GM12878 (cell line): Measurements from ENCODE around the gene UNKL. TPM values are rescaled to one million over a fixed set of nuclear protein-coding genes. Genes with fewer than 3 reads are reported as not detected.

ENCODE experiments used
- ATAC-seq: fragments of 200-7000 bp; cut with Tn5 transposase; 3 replicates; pipeline ENCODE4 v1.9.1; 2020; ENCODE audit warnings: mild to moderate bottlenecking, moderate library complexity
- BruUV-seq: library from RNA; stranded (reverse); fragments of 400-500 nt; replicated peaks from 2 replicates; lab custom pipeline; 2021; lab: Mats Ljungman, UMichigan
- CTCF ChIA-PET: fragments of 300-600 bp; sonication (Branson Sonifier 250); formaldehyde crosslinking; extraction: SDS; loops from one replicate; lab custom pipeline; 2021; ENCODE audit warnings: inconsistent platforms; lab: Yijun Ruan, JAX
- POLR2A ChIA-PET: fragments of 350-600 bp; formaldehyde crosslinking; extraction: SDS; loops from one replicate; lab custom pipeline; 2021; ENCODE audit warnings: inconsistent platforms; lab: Charles Lee
- RAD21 ChIA-PET: fragments of 300-600 bp; sonication (Branson Sonifier 250); formaldehyde crosslinking; loops from one replicate; lab custom pipeline; 2023; ENCODE audit warnings: antibody characterized with exemption; ENCODE audit not compliant: unreplicated experiment; lab: Charles Lee
- SMC1A ChIA-PET: fragments of 300-600 bp; sonication (Branson Sonifier 250); formaldehyde crosslinking; loops from one replicate; lab custom pipeline; 2023; ENCODE audit not compliant: unreplicated experiment, uncharacterized antibody; lab: Charles Lee
- DNase-seq: peaks from one replicate; pipeline ENCODE4 v3.0.0-alpha.2; 2011; ENCODE audit warnings: low read depth, low spot score
- FAIRE-seq: peaks from 3 replicates; lab custom pipeline; 2011; peaks lifted over from hg19 to GRCh38; lab: Jason Lieb, UNC
- H2AFZ ChIP-seq: 2 replicates; pipeline ENCODE4 v1.6.0; 2011; ENCODE audit warnings: low read depth, low read length, control low read depth; ENCODE audit not compliant: control insufficient read depth
- H3K27ac ChIP-seq: 2 replicates; pipeline ENCODE4 v1.5.1; 2011; ENCODE audit warnings: control low read depth; ENCODE audit not compliant: control insufficient read depth, insufficient read depth
- H3K27me3 ChIP-seq, 2 experiments: replicated peaks in 1 of 2; 2 replicates each; pipeline versions ENCODE4 v1.6.0 to v1.6.1; 2011; ENCODE audit warnings: low read length in 1 of 2; ENCODE audit not compliant: control insufficient read depth in 2 of 2, insufficient read depth in 2 of 2
- H3K36me3 ChIP-seq, 2 experiments: 2 replicates each; pipeline ENCODE4 v1.5.1; 2011; ENCODE audit warnings: low read length in 1 of 2; ENCODE audit not compliant: control insufficient read depth in 2 of 2, insufficient read depth in 2 of 2
- H3K4me1 ChIP-seq: 2 replicates; pipeline ENCODE4 v1.6.1; 2011; ENCODE audit warnings: mild to moderate bottlenecking, low read length, moderate library complexity, mixed read lengths; ENCODE audit not compliant: control insufficient read depth, insufficient read depth
- H3K4me2 ChIP-seq: 2 replicates; pipeline ENCODE4 v1.6.0; 2011; ENCODE audit warnings: control low read depth; ENCODE audit not compliant: control insufficient read depth, insufficient read depth
- H3K4me3 ChIP-seq: fragments of 200-600 bp; sonication (generic); 2 replicates; pipeline ENCODE4 v1.5.1; 2016
- H3K79me2 ChIP-seq: 2 replicates; pipeline ENCODE4 v1.6.0; 2011; ENCODE audit warnings: low read length; ENCODE audit not compliant: control insufficient read depth, insufficient read depth
- H3K9ac ChIP-seq: 2 replicates; pipeline ENCODE4 v1.8.0; 2011; ENCODE audit warnings: low read length, control low read depth, mixed read lengths; ENCODE audit not compliant: control insufficient read depth, insufficient read depth
- H3K9me3 ChIP-seq: replicated peaks from 3 replicates; pipeline ENCODE4 v1.5.1; 2011; ENCODE audit warnings: mild to moderate bottlenecking, low read length; ENCODE audit not compliant: control insufficient read depth, insufficient read depth
- H4K20me1 ChIP-seq: 2 replicates; pipeline ENCODE4 v1.6.0; 2011; ENCODE audit not compliant: control insufficient read depth, insufficient read depth
- CREB1 ChIP-seq: IDR thresholded peaks from 2 replicates; pipeline ENCODE4 v1.6.1; 2012; ENCODE audit warnings: low read depth, mild to moderate bottlenecking, inconsistent platforms
- CREM ChIP-seq: IDR thresholded peaks from 2 replicates; pipeline ENCODE4 v1.6.1; 2014; ENCODE audit warnings: antibody characterized with exemption, low read depth
- EGR1 ChIP-seq, 2 experiments: IDR thresholded peaks; 1 replicate in 1 of 2; 2 replicates in 1 of 2; pipeline ENCODE4 v1.6.1; 2011 to 2012; ENCODE audit warnings: low read depth in 2 of 2, low read length in 2 of 2, borderline replicate concordance in 1 of 2, mild to moderate bottlenecking in 1 of 2, moderate library complexity in 1 of 2
- HDAC2 ChIP-seq: fragments of 200-600 bp; sonication (generic); IDR thresholded peaks from 2 replicates; pipeline ENCODE4 v1.6.1; 2017
- NFYB ChIP-seq: IDR thresholded peaks from 2 replicates; pipeline ENCODE4 v1.6.1; 2011; ENCODE audit warnings: low read depth, mild to moderate bottlenecking, low read length, improper control_type of control experiment, moderate library complexity; ENCODE audit not compliant: insufficient read depth
- NR2F1 ChIP-seq: fragments of 450-650 bp; conservative IDR thresholded peaks from 2 replicates; pipeline ENCODE4 v1.6.1; 2017; ENCODE audit warnings: mild to moderate bottlenecking
- SMC3 ChIP-seq: IDR thresholded peaks from 2 replicates; pipeline ENCODE4 v1.6.1; 2011; ENCODE audit warnings: low read length, improper control_type of control experiment, borderline replicate concordance
- SP1 ChIP-seq: IDR thresholded peaks from one replicate; pipeline ENCODE4 v1.6.1; 2011; ENCODE audit warnings: low read depth, low read length
- YY1 ChIP-seq: IDR thresholded peaks from 2 replicates; pipeline ENCODE4 v1.6.1; 2011; ENCODE audit warnings: low read depth, mild to moderate bottlenecking, low read length
- ZNF217 ChIP-seq: fragments of 450-650 bp; IDR thresholded peaks from 2 replicates; pipeline ENCODE4 v1.6.1; 2017; ENCODE audit warnings: antibody characterized with exemption, mild to moderate bottlenecking
- WGBS: methylation state at CpG from one replicate; pipeline ENCODE4 v1.1.6; 2016; ENCODE audit warnings: low lambda C conversion rate; ENCODE audit not compliant: insufficient replicate concordance, insufficient coverage; ENCODE audit errors: missing lambda C conversion rate; 5-methylcytosine and 5-hydroxymethylcytosine counted together
- in situ Hi-C: fragments of 300-500 bp; cut with MboI; formaldehyde crosslinking; loops from 9 replicates; pipeline ENCODE4 v1.14.3; 2018; ENCODE audit warnings: mixed read lengths
- intact Hi-C: fragments of 100-400 bp; cut with micrococcal nuclease; formaldehyde crosslinking; loops from one replicate; pipeline ENCODE4 v1.14.2; 2022; ENCODE audit not compliant: unreplicated experiment
- polyA plus RNA-seq, 11 experiments: library from polyadenylated mRNA; depleted of rRNA in 4 of 11; unstranded in 6 of 11; stranded (reverse) in 5 of 11; fragments of >200 nt; fragmentation: Nextera tagmentation in 4 of 11; fragmentation: Illumina TruSeq in 1 of 11; extraction: Ambion mirVana in 4 of 11; extraction: Trizol in 1 of 11; gene quantifications; 1 replicate in 1 of 11; 2 replicates in 10 of 11; pipeline versions ENCODE4 v1.2.1 to v1.2.3, GENCODE V29; 2011 to 2016; ENCODE audit warnings: inconsistent platforms in 2 of 11, missing spikeins in 2 of 11, low read depth in 1 of 11
- total RNA-seq, 4 experiments: library from RNA; depleted of rRNA in 3 of 4; stranded (reverse); fragments of >200 nt in 3 of 4; fragmentation: Illumina TruSeq in 1 of 4; extraction: Trizol in 1 of 4; gene quantifications; 2 replicates each; pipeline versions ENCODE4 v1.2.1 to v1.2.3, GENCODE V29; 2013 to 2021
- TF ChIP-seq, protein P1 (sequence below): IDR thresholded peaks from 2 replicates; pipeline ENCODE4 v1.6.1; 2011; ENCODE audit warnings: low read depth, mild to moderate bottlenecking, low read length, moderate library complexity, borderline replicate concordance; ENCODE audit errors: extremely low read depth
- TF ChIP-seq, protein P2 (sequence below): fragments of 450-650 bp; formaldehyde crosslinking; IDR thresholded peaks from 2 replicates; pipeline ENCODE4 v1.5.0; 2022; ENCODE audit warnings: mild to moderate bottlenecking, missing genetic modification characterization
- TF ChIP-seq, protein P3 (sequence below): fragments of 450-650 bp; IDR thresholded peaks from 2 replicates; pipeline ENCODE4 v1.6.1; 2017; ENCODE audit warnings: mild to moderate bottlenecking, moderate library complexity
- TF ChIP-seq, protein P4 (sequence below): fragments of 450-650 bp; IDR thresholded peaks from 2 replicates; pipeline ENCODE4 v1.6.1; 2018; ENCODE audit warnings: mild to moderate bottlenecking, low read depth, moderate library complexity; ENCODE audit not compliant: partially characterized antibody

Gene UNKL
- total and polyA plus RNA-seq, 10 of the 15 experiments (the other 5 are each of a cell fraction or from before 2014, with no cell fraction given) = 0.40 to 21.6 (median 9.1) TPM

DNA sequence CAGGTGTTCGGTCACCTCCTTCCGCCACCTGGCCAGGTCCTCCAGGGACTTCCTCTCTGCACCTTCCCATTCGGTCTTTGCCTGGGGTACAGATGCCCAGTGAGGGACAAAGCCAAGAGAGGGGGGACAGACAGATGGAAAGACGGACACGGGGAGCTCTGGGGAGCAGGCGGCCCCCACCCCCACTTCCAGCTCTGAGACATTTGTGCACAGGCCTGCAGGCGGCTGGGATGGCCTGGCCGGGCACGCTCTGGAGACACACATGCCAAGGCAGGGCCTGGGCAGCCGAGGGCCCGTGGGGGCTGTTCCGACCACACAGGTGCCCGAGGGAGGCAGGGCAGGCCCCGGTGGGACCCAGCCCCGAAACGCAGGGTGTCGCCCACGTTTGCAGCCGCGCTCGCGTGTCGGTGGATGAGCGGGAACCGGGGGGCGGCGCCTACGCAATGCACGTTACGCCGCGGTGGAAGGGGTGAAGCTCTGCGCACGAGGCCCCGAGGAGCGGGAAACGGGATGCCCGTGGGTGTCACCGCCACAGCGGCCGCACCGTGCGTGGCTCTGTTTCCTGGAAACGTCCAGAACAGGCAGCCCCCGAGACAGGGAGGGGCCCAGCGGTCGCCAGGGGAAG, 22.3 kb upstream of the UNKL start:
- Histone ChIP-seq H4K20me1 (no peaks in the 10 kb centered on the region), H3K27ac (no peak overlapping the region), H3K4me2 (no peak overlapping the region), H3K4me3 (no peak overlapping the region), H3K9ac (no peak overlapping the region), H3K36me3 (no peaks in the 10 kb centered on the region), H3K79me2 (no peaks in the 10 kb centered on the region), H3K27me3 (peaks cover 0 to 7% of the 10 kb centered on the region in 2 experiments; a peak in 3 of 4 replicates), H2AFZ (no peak overlapping the region), H3K4me1 (no peaks in the 10 kb centered on the region), H3K9me3 (no peaks in the 10 kb centered on the region)
- WGBS = 69% methylated on average over 32 of the region's 47 CpGs
- SMC1A ChIA-PET = no interaction called here
- CTCF ChIA-PET = no interaction called here
- POLR2A ChIA-PET = no interaction called here
- RAD21 ChIA-PET = no interaction called here
- no TSS peak for BruUV-seq
- ATAC-seq (no peak), FAIRE-seq (no peak), DNase-seq (no peak)
- intact Hi-C loops (no loop called here), in situ Hi-C loops (no loop called here)
- TF ChIP-seq HDAC2 = no peak
- TF ChIP-seq CREM = no peak
- TF ChIP-seq, protein P1, sequence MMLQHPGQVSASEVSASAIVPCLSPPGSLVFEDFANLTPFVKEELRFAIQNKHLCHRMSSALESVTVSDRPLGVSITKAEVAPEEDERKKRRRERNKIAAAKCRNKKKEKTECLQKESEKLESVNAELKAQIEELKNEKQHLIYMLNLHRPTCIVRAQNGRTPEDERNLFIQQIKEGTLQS = no peak
- no peak for TF ChIP-seq EGR1 (IDR thresholded peaks at IDR 0.05; ENCODE audit: borderline replicate concordance in 1 of 2, low read depth in 2 of 2, low read length in 2 of 2)
- TF ChIP-seq, protein P2, sequence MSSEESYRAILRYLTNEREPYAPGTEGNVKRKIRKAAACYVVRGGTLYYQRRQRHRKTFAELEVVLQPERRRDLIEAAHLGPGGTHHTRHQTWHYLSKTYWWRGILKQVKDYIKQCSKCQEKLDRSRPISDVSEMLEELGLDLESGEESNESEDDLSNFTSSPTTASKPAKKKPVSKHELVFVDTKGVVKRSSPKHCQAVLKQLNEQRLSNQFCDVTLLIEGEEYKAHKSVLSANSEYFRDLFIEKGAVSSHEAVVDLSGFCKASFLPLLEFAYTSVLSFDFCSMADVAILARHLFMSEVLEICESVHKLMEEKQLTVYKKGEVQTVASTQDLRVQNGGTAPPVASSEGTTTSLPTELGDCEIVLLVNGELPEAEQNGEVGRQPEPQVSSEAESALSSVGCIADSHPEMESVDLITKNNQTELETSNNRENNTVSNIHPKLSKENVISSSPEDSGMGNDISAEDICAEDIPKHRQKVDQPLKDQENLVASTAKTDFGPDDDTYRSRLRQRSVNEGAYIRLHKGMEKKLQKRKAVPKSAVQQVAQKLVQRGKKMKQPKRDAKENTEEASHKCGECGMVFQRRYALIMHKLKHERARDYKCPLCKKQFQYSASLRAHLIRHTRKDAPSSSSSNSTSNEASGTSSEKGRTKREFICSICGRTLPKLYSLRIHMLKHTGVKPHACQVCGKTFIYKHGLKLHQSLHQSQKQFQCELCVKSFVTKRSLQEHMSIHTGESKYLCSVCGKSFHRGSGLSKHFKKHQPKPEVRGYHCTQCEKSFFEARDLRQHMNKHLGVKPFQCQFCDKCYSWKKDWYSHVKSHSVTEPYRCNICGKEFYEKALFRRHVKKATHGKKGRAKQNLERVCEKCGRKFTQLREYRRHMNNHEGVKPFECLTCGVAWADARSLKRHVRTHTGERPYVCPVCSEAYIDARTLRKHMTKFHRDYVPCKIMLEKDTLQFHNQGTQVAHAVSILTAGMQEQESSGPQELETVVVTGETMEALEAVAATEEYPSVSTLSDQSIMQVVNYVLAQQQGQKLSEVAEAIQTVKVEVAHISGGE (CRISPR knock-in tag) = no peak
- no peak for TF ChIP-seq ZNF217
- TF ChIP-seq SP1 = no peak
- TF ChIP-seq, protein P3, sequence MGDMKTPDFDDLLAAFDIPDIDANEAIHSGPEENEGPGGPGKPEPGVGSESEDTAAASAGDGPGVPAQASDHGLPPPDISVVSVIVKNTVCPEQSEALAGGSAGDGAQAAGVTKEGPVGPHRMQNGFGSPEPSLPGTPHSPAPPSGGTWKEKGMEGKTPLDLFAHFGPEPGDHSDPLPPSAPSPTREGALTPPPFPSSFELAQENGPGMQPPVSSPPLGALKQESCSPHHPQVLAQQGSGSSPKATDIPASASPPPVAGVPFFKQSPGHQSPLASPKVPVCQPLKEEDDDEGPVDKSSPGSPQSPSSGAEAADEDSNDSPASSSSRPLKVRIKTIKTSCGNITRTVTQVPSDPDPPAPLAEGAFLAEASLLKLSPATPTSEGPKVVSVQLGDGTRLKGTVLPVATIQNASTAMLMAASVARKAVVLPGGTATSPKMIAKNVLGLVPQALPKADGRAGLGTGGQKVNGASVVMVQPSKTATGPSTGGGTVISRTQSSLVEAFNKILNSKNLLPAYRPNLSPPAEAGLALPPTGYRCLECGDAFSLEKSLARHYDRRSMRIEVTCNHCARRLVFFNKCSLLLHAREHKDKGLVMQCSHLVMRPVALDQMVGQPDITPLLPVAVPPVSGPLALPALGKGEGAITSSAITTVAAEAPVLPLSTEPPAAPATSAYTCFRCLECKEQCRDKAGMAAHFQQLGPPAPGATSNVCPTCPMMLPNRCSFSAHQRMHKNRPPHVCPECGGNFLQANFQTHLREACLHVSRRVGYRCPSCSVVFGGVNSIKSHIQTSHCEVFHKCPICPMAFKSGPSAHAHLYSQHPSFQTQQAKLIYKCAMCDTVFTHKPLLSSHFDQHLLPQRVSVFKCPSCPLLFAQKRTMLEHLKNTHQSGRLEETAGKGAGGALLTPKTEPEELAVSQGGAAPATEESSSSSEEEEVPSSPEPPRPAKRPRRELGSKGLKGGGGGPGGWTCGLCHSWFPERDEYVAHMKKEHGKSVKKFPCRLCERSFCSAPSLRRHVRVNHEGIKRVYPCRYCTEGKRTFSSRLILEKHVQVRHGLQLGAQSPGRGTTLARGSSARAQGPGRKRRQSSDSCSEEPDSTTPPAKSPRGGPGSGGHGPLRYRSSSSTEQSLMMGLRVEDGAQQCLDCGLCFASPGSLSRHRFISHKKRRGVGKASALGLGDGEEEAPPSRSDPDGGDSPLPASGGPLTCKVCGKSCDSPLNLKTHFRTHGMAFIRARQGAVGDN = no peak
- no peak for TF ChIP-seq YY1
- no peak for TF ChIP-seq NR2F1
- TF ChIP-seq, protein P4, sequence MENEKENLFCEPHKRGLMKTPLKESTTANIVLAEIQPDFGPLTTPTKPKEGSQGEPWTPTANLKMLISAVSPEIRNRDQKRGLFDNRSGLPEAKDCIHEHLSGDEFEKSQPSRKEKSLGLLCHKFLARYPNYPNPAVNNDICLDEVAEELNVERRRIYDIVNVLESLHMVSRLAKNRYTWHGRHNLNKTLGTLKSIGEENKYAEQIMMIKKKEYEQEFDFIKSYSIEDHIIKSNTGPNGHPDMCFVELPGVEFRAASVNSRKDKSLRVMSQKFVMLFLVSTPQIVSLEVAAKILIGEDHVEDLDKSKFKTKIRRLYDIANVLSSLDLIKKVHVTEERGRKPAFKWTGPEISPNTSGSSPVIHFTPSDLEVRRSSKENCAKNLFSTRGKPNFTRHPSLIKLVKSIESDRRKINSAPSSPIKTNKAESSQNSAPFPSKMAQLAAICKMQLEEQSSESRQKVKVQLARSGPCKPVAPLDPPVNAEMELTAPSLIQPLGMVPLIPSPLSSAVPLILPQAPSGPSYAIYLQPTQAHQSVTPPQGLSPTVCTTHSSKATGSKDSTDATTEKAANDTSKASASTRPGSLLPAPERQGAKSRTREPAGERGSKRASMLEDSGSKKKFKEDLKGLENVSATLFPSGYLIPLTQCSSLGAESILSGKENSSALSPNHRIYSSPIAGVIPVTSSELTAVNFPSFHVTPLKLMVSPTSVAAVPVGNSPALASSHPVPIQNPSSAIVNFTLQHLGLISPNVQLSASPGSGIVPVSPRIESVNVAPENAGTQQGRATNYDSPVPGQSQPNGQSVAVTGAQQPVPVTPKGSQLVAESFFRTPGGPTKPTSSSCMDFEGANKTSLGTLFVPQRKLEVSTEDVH = no peak
- TF ChIP-seq NFYB = no peak
- no peak for TF ChIP-seq CREB1
- no peak for TF ChIP-seq SMC3
